H9 (cell line): ENCODE data around the gene EML1. TPM values are rescaled to one million over a fixed set of nuclear protein-coding genes. Genes with fewer than 3 reads are reported as not detected.

Source experiments
- DNase-seq: peaks from one replicate; pipeline ENCODE4 v3.0.0-alpha.2; 2017
- H2AFZ ChIP-seq: one replicate; pipeline ENCODE4 v1.6.1; 2013; ENCODE audit warnings: mild to moderate bottlenecking, low read length, control low read depth, moderate library complexity
- H2AK5ac ChIP-seq: 2 replicates; pipeline ENCODE4 v1.6.1; 2013; ENCODE audit warnings: low read length, control low read depth, mixed read lengths; ENCODE audit not compliant: insufficient read length
- H2BK120ac ChIP-seq: one replicate; pipeline ENCODE4 v1.6.1; 2013; ENCODE audit warnings: low read depth, mild to moderate bottlenecking, low read length, control low read depth, inconsistent platforms; ENCODE audit not compliant: poor library complexity, severe bottlenecking
- H2BK12ac ChIP-seq: 2 replicates; pipeline ENCODE4 v1.6.1; 2013; ENCODE audit warnings: low read length, control low read depth, mixed read lengths, low read depth; ENCODE audit not compliant: insufficient read length
- H2BK15ac ChIP-seq: 2 replicates; pipeline ENCODE4 v1.6.1; 2013; ENCODE audit warnings: low read depth, low read length, control low read depth
- H2BK20ac ChIP-seq: one replicate; pipeline ENCODE4 v1.6.1; 2013; ENCODE audit warnings: low read depth, mild to moderate bottlenecking, low read length, control low read depth, inconsistent platforms; ENCODE audit not compliant: poor library complexity, severe bottlenecking
- H2BK5ac ChIP-seq: 2 replicates; pipeline ENCODE4 v1.6.1; 2013; ENCODE audit warnings: low read length, control low read depth, mixed read lengths; ENCODE audit not compliant: insufficient read length
- H3K14ac ChIP-seq: 2 replicates; pipeline ENCODE4 v1.6.1; 2013; ENCODE audit warnings: low read length, control low read depth; ENCODE audit not compliant: insufficient read depth
- H3K18ac ChIP-seq: 2 replicates; pipeline ENCODE4 v1.6.1; 2013; ENCODE audit warnings: low read depth, mild to moderate bottlenecking, mixed read lengths, low read length, control low read depth; ENCODE audit not compliant: insufficient read length
- H3K23ac ChIP-seq: 2 replicates; pipeline ENCODE4 v1.6.1; 2013; ENCODE audit warnings: low read length, control low read depth, mixed read lengths, low read depth; ENCODE audit not compliant: insufficient read length
- H3K23me2 ChIP-seq: 2 replicates; pipeline ENCODE4 v1.6.1; 2013; ENCODE audit warnings: low read depth, mild to moderate bottlenecking, mixed read lengths, low read length, control low read depth; ENCODE audit not compliant: insufficient read length, poor library complexity, severe bottlenecking
- H3K27ac ChIP-seq: 2 replicates; pipeline ENCODE4 v1.5.1; 2013; ENCODE audit warnings: low read length, control low read depth, mixed read lengths, low read depth; ENCODE audit not compliant: insufficient read length
- H3K27me3 ChIP-seq: 2 replicates; pipeline ENCODE4 v1.6.1; 2013; ENCODE audit warnings: low read length, control low read depth, inconsistent platforms; ENCODE audit not compliant: insufficient read depth
- H3K4ac ChIP-seq: 2 replicates; pipeline ENCODE4 v1.6.1; 2013; ENCODE audit warnings: low read depth, mild to moderate bottlenecking, control low read depth, inconsistent platforms, low read length, moderate library complexity
- H3K4me1 ChIP-seq: 2 replicates; pipeline ENCODE4 v1.6.1; 2013; ENCODE audit warnings: low read length, control low read depth, inconsistent platforms; ENCODE audit not compliant: insufficient read depth
- H3K4me2 ChIP-seq: 2 replicates; pipeline ENCODE4 v1.6.1; 2013; ENCODE audit warnings: low read length, control low read depth, mixed read lengths; ENCODE audit not compliant: insufficient read length, insufficient read depth
- H3K56ac ChIP-seq: 2 replicates; pipeline ENCODE4 v1.6.1; 2013; ENCODE audit warnings: low read depth, mild to moderate bottlenecking, mixed read lengths, low read length, control low read depth; ENCODE audit not compliant: insufficient read length
- H3K79me1 ChIP-seq: 2 replicates; pipeline ENCODE4 v1.6.1; 2013; ENCODE audit warnings: low read depth, mild to moderate bottlenecking, moderate library complexity, low read length, control low read depth, inconsistent platforms; ENCODE audit not compliant: insufficient read depth, poor library complexity, severe bottlenecking
- H3K79me2 ChIP-seq: 2 replicates; pipeline ENCODE4 v1.6.1; 2013; ENCODE audit warnings: low read length, control low read depth, inconsistent platforms; ENCODE audit not compliant: insufficient read depth
- H3K9ac ChIP-seq: 2 replicates; pipeline ENCODE4 v1.6.1; 2013; ENCODE audit warnings: low read length, control low read depth, mixed read lengths; ENCODE audit not compliant: insufficient read length; ENCODE audit errors: extremely low read depth
- H3K9me3 ChIP-seq: one replicate; pipeline ENCODE4 v1.6.1; 2013; ENCODE audit warnings: low read depth, low read length, inconsistent platforms; ENCODE audit not compliant: control insufficient read depth
- H3T11ph ChIP-seq: one replicate; pipeline ENCODE4 v1.6.1; 2013; ENCODE audit warnings: mild to moderate bottlenecking, low read length, control low read depth, inconsistent platforms
- H4K20me1 ChIP-seq: one replicate; pipeline ENCODE4 v1.6.1; 2013; ENCODE audit not compliant: control insufficient read depth, insufficient read length, insufficient read depth
- H4K5ac ChIP-seq: 2 replicates; pipeline ENCODE4 v1.6.1; 2013; ENCODE audit warnings: low read depth, mild to moderate bottlenecking, mixed read lengths, low read length, control low read depth; ENCODE audit not compliant: insufficient read length
- H4K8ac ChIP-seq: replicated peaks from 2 replicates; pipeline ENCODE4 v1.6.1; 2013; ENCODE audit warnings: low read length, control low read depth, mixed read lengths, low read depth; ENCODE audit not compliant: insufficient read length
- H4K91ac ChIP-seq: 2 replicates; pipeline ENCODE4 v1.6.1; 2013; ENCODE audit warnings: low read depth, mild to moderate bottlenecking, moderate library complexity, mixed read lengths, low read length, control low read depth; ENCODE audit not compliant: insufficient read length
- H3K27ac Mint-ChIP-seq, 3 experiments: 2 replicates in 2 of 3; 3 replicates in 1 of 3; pipeline ENCODE4 v1.8.0; 2020 to 2021; ENCODE audit warnings: mixed read lengths in 3 of 3, mild to moderate bottlenecking in 1 of 3, moderate library complexity in 1 of 3
- H3K27me3 Mint-ChIP-seq: 2 replicates; pipeline ENCODE4 v1.8.0; 2021; ENCODE audit warnings: low read depth, mild to moderate bottlenecking, moderate library complexity, mixed read lengths
- H3K36me3 Mint-ChIP-seq, 3 experiments: 2 replicates in 2 of 3; 3 replicates in 1 of 3; pipeline ENCODE4 v1.8.0; 2020 to 2021; ENCODE audit warnings: low read depth in 3 of 3, mixed read lengths in 3 of 3; ENCODE audit not compliant: insufficient read depth in 1 of 3
- H3K4me1 Mint-ChIP-seq, 2 experiments: 2 replicates each; pipeline ENCODE4 v1.8.0; 2020; ENCODE audit warnings: mixed read lengths in 2 of 2
- H3K4me3 Mint-ChIP-seq, 2 experiments: 2 replicates in 1 of 2; 3 replicates in 1 of 2; pipeline ENCODE4 v1.8.0; 2020 to 2021; ENCODE audit warnings: mild to moderate bottlenecking in 2 of 2, mixed read lengths in 2 of 2, moderate library complexity in 1 of 2
- H3K9me3 Mint-ChIP-seq, 2 experiments: 2 replicates in 1 of 2; 3 replicates in 1 of 2; pipeline ENCODE4 v1.8.0; 2020; ENCODE audit warnings: mild to moderate bottlenecking in 2 of 2, mixed read lengths in 2 of 2, moderate library complexity in 1 of 2
- WGBS: extraction: QIAGEN DNeasy Blood & Tissue Kit; methylation state at CpG from one replicate; pipeline ENCODE4 v1.1.7; 2013; ENCODE audit warnings: missing lambda C conversion rate, low lambda C conversion rate, mixed read lengths; ENCODE audit not compliant: insufficient read length; ENCODE audit errors: extremely low coverage; 5-methylcytosine and 5-hydroxymethylcytosine counted together
- long read RNA-seq: library from polyadenylated mRNA; unstranded; transcript quantifications from one replicate; pipeline ENCODE4 v2.0.0, GENCODE V29; 2020
- total RNA-seq: library from RNA; stranded (reverse); gene quantifications from 2 replicates; pipeline ENCODE4 v1.2.1, GENCODE V29; 2021
- TF ChIP-seq, protein P1 (sequence below): fragments of 200-600 bp; sonication (generic); conservative IDR thresholded peaks from 3 replicates; pipeline ENCODE4 v1.8.0; 2021; ENCODE audit warnings: antibody characterized with exemption, mild to moderate bottlenecking

The EML1 gene, protein sequence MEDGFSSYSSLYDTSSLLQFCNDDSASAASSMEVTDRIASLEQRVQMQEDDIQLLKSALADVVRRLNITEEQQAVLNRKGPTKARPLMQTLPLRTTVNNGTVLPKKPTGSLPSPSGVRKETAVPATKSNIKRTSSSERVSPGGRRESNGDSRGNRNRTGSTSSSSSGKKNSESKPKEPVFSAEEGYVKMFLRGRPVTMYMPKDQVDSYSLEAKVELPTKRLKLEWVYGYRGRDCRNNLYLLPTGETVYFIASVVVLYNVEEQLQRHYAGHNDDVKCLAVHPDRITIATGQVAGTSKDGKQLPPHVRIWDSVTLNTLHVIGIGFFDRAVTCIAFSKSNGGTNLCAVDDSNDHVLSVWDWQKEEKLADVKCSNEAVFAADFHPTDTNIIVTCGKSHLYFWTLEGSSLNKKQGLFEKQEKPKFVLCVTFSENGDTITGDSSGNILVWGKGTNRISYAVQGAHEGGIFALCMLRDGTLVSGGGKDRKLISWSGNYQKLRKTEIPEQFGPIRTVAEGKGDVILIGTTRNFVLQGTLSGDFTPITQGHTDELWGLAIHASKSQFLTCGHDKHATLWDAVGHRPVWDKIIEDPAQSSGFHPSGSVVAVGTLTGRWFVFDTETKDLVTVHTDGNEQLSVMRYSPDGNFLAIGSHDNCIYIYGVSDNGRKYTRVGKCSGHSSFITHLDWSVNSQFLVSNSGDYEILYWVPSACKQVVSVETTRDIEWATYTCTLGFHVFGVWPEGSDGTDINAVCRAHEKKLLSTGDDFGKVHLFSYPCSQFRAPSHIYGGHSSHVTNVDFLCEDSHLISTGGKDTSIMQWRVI
- total RNA-seq: 16.7 and 19.0 TPM in 2 replicates
- long read RNA-seq, full-length matches to known transcripts: 11 of 25 reads
- long read RNA-seq, partial matches to known transcripts: 2 of 25 reads
- long read RNA-seq, other reads (novel, unspliced or antisense): 12 of 25 reads

DNA sequence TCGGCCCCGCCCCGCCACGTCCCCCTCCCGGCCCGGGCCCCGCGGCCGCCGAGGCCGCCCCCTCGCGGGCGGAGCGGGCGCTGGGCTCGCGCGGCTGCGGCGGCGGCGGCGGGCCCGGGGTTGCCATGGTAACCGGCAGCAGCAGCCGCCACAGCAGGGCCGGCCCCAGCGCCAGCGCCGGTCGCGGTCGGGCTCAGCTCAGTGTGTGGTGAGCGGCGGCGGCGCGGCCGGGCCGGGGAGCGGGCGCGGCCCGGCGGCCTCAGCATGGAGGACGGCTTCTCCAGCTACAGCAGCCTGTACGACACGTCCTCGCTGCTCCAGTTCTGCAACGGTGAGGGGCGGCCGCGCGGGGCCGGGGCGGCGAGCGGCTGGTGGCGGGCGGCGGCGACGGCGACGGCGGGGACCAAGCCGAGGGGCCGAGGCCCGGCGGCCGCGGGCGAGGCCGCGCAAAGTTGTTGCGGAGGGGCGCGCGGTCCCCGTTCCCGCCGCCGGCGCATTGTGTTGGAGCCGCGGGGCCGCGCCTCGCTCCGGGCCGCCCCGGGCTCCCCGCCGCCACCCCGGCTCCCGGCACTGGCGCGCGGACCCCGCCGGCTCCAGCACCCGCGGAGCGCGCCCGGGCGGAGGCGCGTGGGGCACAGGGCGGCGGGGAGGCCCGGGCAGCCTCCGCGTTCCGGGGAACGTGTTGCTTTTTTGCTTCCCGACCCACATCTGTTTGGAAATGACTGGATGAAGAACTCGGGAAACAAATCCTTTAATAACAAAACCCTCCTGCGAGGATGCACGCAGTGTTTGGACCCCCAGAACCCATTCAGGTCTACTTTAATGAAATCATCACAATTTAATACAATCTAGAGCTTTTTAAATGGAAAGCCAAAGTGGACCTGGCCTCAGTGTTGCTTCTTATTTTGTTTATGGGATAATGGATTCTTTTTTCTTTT lies at the start of gene EML1:
EML1 (plus strand) TSS at position 201 of the 938 bp plus-strand sequence; CDS start at position 265, 64 bp downstream.
- Histone ChIP-seq H3K79me1 (no peaks in the 10 kb centered on the region), H4K91ac (no peak within 1 kb of the TSS), H3K4me1 (no peaks in the 10 kb centered on the region), H3K27ac (no peak within 1 kb of the TSS), H3T11ph (no peak within 1 kb of the TSS), H2AFZ (no peak within 1 kb of the TSS), H3K4me2 (peak within 1 kb of the TSS; percentile 59), H3K4ac (no peak within 1 kb of the TSS), H2BK15ac (no peak within 1 kb of the TSS), H2BK12ac (no peak within 1 kb of the TSS), H4K5ac (no peak within 1 kb of the TSS), H2BK5ac (no peak within 1 kb of the TSS), H3K14ac (peak within 1 kb of the TSS; percentile 92; the same call in 1 of the 2 replicates), H4K20me1 (no peaks in the 10 kb centered on the region), H3K9ac (peak within 1 kb of the TSS; percentile 59), H2AK5ac (no peak within 1 kb of the TSS), H3K27me3 (no peaks in the 10 kb centered on the region), H2BK120ac (no peak within 1 kb of the TSS), H3K18ac (peak within 1 kb of the TSS; percentile 8), H4K8ac (no peak within 1 kb of the TSS), H3K23ac (no peak within 1 kb of the TSS), H3K56ac (no peak within 1 kb of the TSS), H2BK20ac (no peak within 1 kb of the TSS), H3K79me2 (no peaks in the 10 kb centered on the region), H3K9me3 (no peaks in the 10 kb centered on the region), H3K23me2 (peaks cover 4% of the 10 kb centered on the region)
- Mint-ChIP-seq H3K9me3 (no peaks in the 10 kb centered on the region; a peak in 1 of 5 replicates), H3K27me3 (peaks cover 20% of the 10 kb centered on the region), H3K4me3 (peak within 1 kb of the TSS; percentile 70 to 82), H3K4me1 (peaks cover 24 to 26% of the 10 kb centered on the region in 2 experiments), H3K27ac (peak within 1 kb of the TSS in 1 of 3 experiments; percentile 9; a peak in 1 of 7 replicates), H3K36me3 (0 out of 7 replicates have a peak, but pooled peaks cover 0 to 5% (median 0%) of the 10 kb centered on the region in 3 experiments)
- TF ChIP-seq, protein P1, sequence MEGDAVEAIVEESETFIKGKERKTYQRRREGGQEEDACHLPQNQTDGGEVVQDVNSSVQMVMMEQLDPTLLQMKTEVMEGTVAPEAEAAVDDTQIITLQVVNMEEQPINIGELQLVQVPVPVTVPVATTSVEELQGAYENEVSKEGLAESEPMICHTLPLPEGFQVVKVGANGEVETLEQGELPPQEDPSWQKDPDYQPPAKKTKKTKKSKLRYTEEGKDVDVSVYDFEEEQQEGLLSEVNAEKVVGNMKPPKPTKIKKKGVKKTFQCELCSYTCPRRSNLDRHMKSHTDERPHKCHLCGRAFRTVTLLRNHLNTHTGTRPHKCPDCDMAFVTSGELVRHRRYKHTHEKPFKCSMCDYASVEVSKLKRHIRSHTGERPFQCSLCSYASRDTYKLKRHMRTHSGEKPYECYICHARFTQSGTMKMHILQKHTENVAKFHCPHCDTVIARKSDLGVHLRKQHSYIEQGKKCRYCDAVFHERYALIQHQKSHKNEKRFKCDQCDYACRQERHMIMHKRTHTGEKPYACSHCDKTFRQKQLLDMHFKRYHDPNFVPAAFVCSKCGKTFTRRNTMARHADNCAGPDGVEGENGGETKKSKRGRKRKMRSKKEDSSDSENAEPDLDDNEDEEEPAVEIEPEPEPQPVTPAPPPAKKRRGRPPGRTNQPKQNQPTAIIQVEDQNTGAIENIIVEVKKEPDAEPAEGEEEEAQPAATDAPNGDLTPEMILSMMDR: no peak
- no CpG with 5 or more reads among the region's 121 CpGs for WGBS
- peak; percentile 81 for DNase-seq
